OCI-LY7 (cell line): ENCODE measurements around the gene ACVR1. TPM values are rescaled to one million over a fixed set of nuclear protein-coding genes. Genes with fewer than 3 reads are reported as not detected.

Experiments
- BruUV-seq: library from RNA; stranded (reverse); fragments of 400-500 nt; replicated peaks from 2 replicates; lab custom pipeline; 2021; lab: Mats Ljungman, UMichigan
- CTCF ChIA-PET: fragments of 300-600 bp; sonication (Branson Sonifier 250); formaldehyde crosslinking; loops from one replicate; lab custom pipeline; 2022; ENCODE audit warnings: antibody characterized with exemption; ENCODE audit not compliant: unreplicated experiment; lab: Charles Lee
- POLR2A ChIA-PET: fragments of 300-600 bp; sonication (Branson Sonifier 250); formaldehyde crosslinking; loops from one replicate; lab custom pipeline; 2022; ENCODE audit warnings: antibody characterized with exemption; lab: Charles Lee
- DNase-seq: peaks from one replicate; pipeline ENCODE4 v3.0.0-alpha.2; 2015; ENCODE audit warnings: low spot score
- H2AFZ ChIP-seq: fragments of 200-600 bp; sonication (generic), shearing (Covaris generic); 2 replicates; pipeline ENCODE4 v1.6.1; 2014; ENCODE audit warnings: mild to moderate bottlenecking, antibody characterized with exemption, low read length, moderate library complexity
- H3K27ac ChIP-seq: fragments of 200-600 bp; sonication (generic); 2 replicates; pipeline ENCODE4 v1.5.1; 2014; ENCODE audit warnings: mixed run types, low read depth, mild to moderate bottlenecking, moderate library complexity, low read length, inconsistent platforms; ENCODE audit not compliant: poor library complexity, severe bottlenecking
- H3K36me3 ChIP-seq: fragments of 200-600 bp; sonication (generic); 2 replicates; pipeline ENCODE4 v1.6.1; 2014; ENCODE audit warnings: mild to moderate bottlenecking, antibody characterized with exemption, low read length, moderate library complexity, mixed read lengths; ENCODE audit not compliant: insufficient read depth
- H3K4me1 ChIP-seq: fragments of 200-600 bp; sonication (generic); 2 replicates; pipeline ENCODE4 v1.5.1; 2014; ENCODE audit warnings: mild to moderate bottlenecking, low read length; ENCODE audit not compliant: insufficient read depth, poor library complexity, severe bottlenecking
- H3K4me2 ChIP-seq: fragments of 200-600 bp; sonication (generic); 2 replicates; pipeline ENCODE4 v1.6.1; 2014; ENCODE audit warnings: mild to moderate bottlenecking, low read length
- H3K4me3 ChIP-seq: fragments of 200-600 bp; sonication (generic); 2 replicates; pipeline ENCODE4 v1.5.1; 2014; ENCODE audit warnings: mild to moderate bottlenecking, low read depth, low read length; ENCODE audit not compliant: poor library complexity, severe bottlenecking
- H3K79me2 ChIP-seq: fragments of 200-600 bp; sonication (generic); 2 replicates; pipeline ENCODE4 v1.6.1; 2016; ENCODE audit warnings: low read depth, mild to moderate bottlenecking, low read length, moderate library complexity, mixed read lengths; ENCODE audit not compliant: insufficient read depth
- H3K9me2 ChIP-seq: fragments of 200-600 bp; sonication (generic); 2 replicates; pipeline ENCODE4 v1.6.1; 2016; ENCODE audit warnings: mild to moderate bottlenecking, low read length, mixed read lengths; ENCODE audit not compliant: insufficient read depth
- H3K9me3 ChIP-seq: fragments of 200-600 bp; sonication (generic); 2 replicates; pipeline ENCODE4 v1.6.1; 2014; ENCODE audit warnings: mild to moderate bottlenecking, mixed run types, low read length, mixed read lengths
- H4K20me1 ChIP-seq: fragments of 200-600 bp; sonication (generic); 2 replicates; pipeline ENCODE4 v1.6.1; 2014; ENCODE audit warnings: mild to moderate bottlenecking, antibody characterized with exemption, low read length, moderate library complexity, mixed read lengths; ENCODE audit not compliant: insufficient read depth
- CTCF ChIP-seq: fragments of 200-600 bp; sonication (generic); conservative IDR thresholded peaks from 2 replicates; pipeline ENCODE4 v1.5.1; 2014; ENCODE audit warnings: mild to moderate bottlenecking, antibody characterized with exemption, low read length, moderate library complexity, mixed read lengths
- EZH2phosphoT487 ChIP-seq: fragments of 200-600 bp; sonication (generic); IDR thresholded peaks from 2 replicates; pipeline ENCODE4 v1.6.1; 2018; ENCODE audit warnings: low read depth, borderline replicate concordance, mild to moderate bottlenecking, mixed run types, antibody characterized with exemption, low read length, moderate library complexity, mixed read lengths
- intact Hi-C: fragments of 100-400 bp; cut with micrococcal nuclease; formaldehyde crosslinking; loops from one replicate; pipeline ENCODE4 v1.10.0; 2022; ENCODE audit not compliant: unreplicated experiment
- total RNA-seq, 2 experiments: library from RNA; depleted of rRNA in 1 of 2; stranded (reverse); fragments of >200 nt in 1 of 2; shearing (Covaris generic) in 1 of 2; gene quantifications; 2 replicates each; pipeline ENCODE4 v1.2.3, GENCODE V29; 2014 to 2022

ACVR1 gene
- total RNA-seq, 2 experiments from 2014 or later = 0.13 to 3.9 TPM

GRCh38 chr2:157831573-157832315 is 44.4 kb downstream of the ACVR1 start:
- Histone ChIP-seq H4K20me1 (no peaks in the 10 kb centered on the region), H3K4me1 (no peaks in the 10 kb centered on the region), H3K79me2 (no peaks in the 10 kb centered on the region), H3K4me3 (no peak overlapping the region), H3K36me3 (no peaks in the 10 kb centered on the region), H3K9me2 (no peaks in the 10 kb centered on the region), H3K4me2 (no peak overlapping the region), H2AFZ (no peak overlapping the region), H3K9me3 (no peaks in the 10 kb centered on the region), H3K27ac (no peak overlapping the region)
- TF ChIP-seq EZH2phosphoT487 = no peak
- no peak for TF ChIP-seq CTCF
- no peak for DNase-seq
- no TSS peak for BruUV-seq
- ChIA-PET CTCF (no interaction called here), POLR2A (no interaction called here)
- intact Hi-C loops = no loop called here

GRCh38 chr2:157830696-157831570 is 45.2 kb downstream of the ACVR1 start:
- no peak for DNase-seq
- Histone ChIP-seq H3K36me3 (no peaks in the 10 kb centered on the region), H4K20me1 (no peaks in the 10 kb centered on the region), H3K79me2 (no peaks in the 10 kb centered on the region), H3K9me2 (no peaks in the 10 kb centered on the region), H3K9me3 (no peaks in the 10 kb centered on the region), H3K4me2 (no peak overlapping the region), H3K4me3 (no peak overlapping the region), H3K27ac (no peak overlapping the region), H3K4me1 (no peaks in the 10 kb centered on the region), H2AFZ (no peak overlapping the region)
- BruUV-seq = no TSS peak
- POLR2A ChIA-PET = interaction anchor here (0.7 kb wide), 1 partner anchor 928 kb away, joined by 3 read pairs; no protein-coding TSS in a partner anchor
- intact Hi-C loops = no loop called here
- CTCF ChIA-PET = no interaction called here
- no peak for TF ChIP-seq EZH2phosphoT487
- no peak for TF ChIP-seq CTCF
